HEK293 (cell line): ENCODE results near the gene KLK2.
A peak's percentile ranks its signal among the peaks of the same experiment; 100 is the strongest.

Experiments
- CTCF ChIA-PET: fragments of 350-600 bp; formaldehyde crosslinking; extraction: SDS; loops from one replicate; lab custom pipeline; 2021; ENCODE audit warnings: antibody characterized with exemption; lab: Yijun Ruan, JAX
- POLR2A ChIA-PET: fragments of 300-600 bp; formaldehyde crosslinking; extraction: SDS; loops from one replicate; lab custom pipeline; 2020; ENCODE audit warnings: antibody characterized with exemption, inconsistent platforms; lab: Yijun Ruan, JAX
- H3K27ac ChIP-seq: fragments of 200-500 bp; sonication (Bioruptor generic); 2 replicates; pipeline ENCODE4 v1.5.1; 2014; ENCODE audit warnings: low read depth, low read length, control low read depth, inconsistent platforms; ENCODE audit errors: extremely low read depth
- H3K36me3 ChIP-seq, 2 experiments: fragments of 200-500 bp in 1 of 2; sonication (Bioruptor generic) in 1 of 2; 1 replicate in 1 of 2; 2 replicates in 1 of 2; pipeline ENCODE4 v1.5.1; 2014 to 2017; ENCODE audit warnings: inconsistent platforms in 2 of 2, low read length in 2 of 2; ENCODE audit not compliant: control insufficient read depth in 2 of 2, insufficient read depth in 1 of 2
- H3K4me1 ChIP-seq: fragments of 200-500 bp; sonication (Bioruptor generic); 2 replicates; pipeline ENCODE4 v1.5.1; 2014; ENCODE audit warnings: mild to moderate bottlenecking, low read length, inconsistent platforms; ENCODE audit not compliant: control insufficient read depth, insufficient read depth
- H3K4me3 ChIP-seq: 2 replicates; pipeline ENCODE4 v1.5.1; 2011; ENCODE audit warnings: low read depth, mild to moderate bottlenecking, control low read depth, low read length, moderate library complexity
- H3K9me3 ChIP-seq: fragments of 200-500 bp; sonication (Bioruptor generic); 2 replicates; pipeline ENCODE4 v1.5.1; 2014; ENCODE audit warnings: low read depth, low read length, inconsistent platforms; ENCODE audit not compliant: control insufficient read depth, insufficient read depth
- CTCF ChIP-seq: fragments of 450-650 bp; formaldehyde crosslinking; IDR thresholded peaks from 2 replicates; pipeline ENCODE4 v1.5.1; 2016; ENCODE audit warnings: missing biosample characterization, missing genetic modification characterization
- FEZF1 ChIP-seq: fragments of 450-650 bp; formaldehyde crosslinking; IDR thresholded peaks from 2 replicates; pipeline ENCODE4 v1.5.1; 2016; ENCODE audit warnings: missing biosample characterization, missing genetic modification characterization
- GLIS2 ChIP-seq: fragments of 450-650 bp; formaldehyde crosslinking; IDR thresholded peaks from 2 replicates; pipeline ENCODE4 v1.5.1; 2016; ENCODE audit warnings: missing biosample characterization, missing genetic modification characterization
- HOXA7 ChIP-seq: sonication (generic); formaldehyde crosslinking; IDR thresholded peaks from 2 replicates; pipeline ENCODE4 v1.8.1; 2022; ENCODE audit warnings: missing genetic modification reagents, borderline replicate concordance
- OVOL3 ChIP-seq: fragments of 450-650 bp; formaldehyde crosslinking; IDR thresholded peaks from 2 replicates; pipeline ENCODE4 v1.5.1; 2016; ENCODE audit warnings: missing biosample characterization, missing genetic modification characterization
- ZBTB10 ChIP-seq: fragments of 450-650 bp; formaldehyde crosslinking; IDR thresholded peaks from 2 replicates; pipeline ENCODE4 v1.5.1; 2016; ENCODE audit warnings: missing biosample characterization, missing genetic modification characterization
- ZBTB17 ChIP-seq: fragments of 450-650 bp; formaldehyde crosslinking; IDR thresholded peaks from 2 replicates; pipeline ENCODE4 v1.5.1; 2016; ENCODE audit warnings: missing biosample characterization, missing genetic modification characterization
- ZFP69B ChIP-seq: fragments of 450-650 bp; formaldehyde crosslinking; IDR thresholded peaks from 2 replicates; pipeline ENCODE4 v1.5.1; 2016; ENCODE audit warnings: missing biosample characterization, missing genetic modification characterization
- ZNF350 ChIP-seq: fragments of 450-650 bp; formaldehyde crosslinking; IDR thresholded peaks from 2 replicates; pipeline ENCODE4 v1.5.0; 2017; ENCODE audit warnings: missing biosample characterization, mild to moderate bottlenecking, missing genetic modification characterization
- ZNF518A ChIP-seq: fragments of 450-650 bp; formaldehyde crosslinking; conservative IDR thresholded peaks from 2 replicates; pipeline ENCODE4 v1.5.1; 2016; ENCODE audit warnings: low read depth, missing biosample characterization, missing genetic modification characterization
- ZNF654 ChIP-seq: fragments of 450-650 bp; formaldehyde crosslinking; IDR thresholded peaks from 2 replicates; pipeline ENCODE4 v1.5.1; 2016; ENCODE audit warnings: low read depth, missing biosample characterization, missing genetic modification characterization
- ZNF660 ChIP-seq: fragments of 450-650 bp; IDR thresholded peaks from 2 replicates; pipeline ENCODE4 v1.5.1; 2018; ENCODE audit warnings: missing biosample characterization, mild to moderate bottlenecking, missing genetic modification characterization
- ZNF692 ChIP-seq: fragments of 450-650 bp; formaldehyde crosslinking; IDR thresholded peaks from 2 replicates; pipeline ENCODE4 v1.5.1; 2016; ENCODE audit warnings: missing biosample characterization, missing genetic modification characterization
- ZNF830 ChIP-seq: fragments of 450-650 bp; IDR thresholded peaks from 2 replicates; pipeline ENCODE4 v1.5.0; 2018; ENCODE audit warnings: missing biosample characterization, missing genetic modification characterization, low read depth, mild to moderate bottlenecking, moderate library complexity

KLK2 gene

GRCh38 chr19:50922317-50922853, 49.1 kb downstream of the KLK2 start:
- TF ChIP-seq OVOL3 (no peak), ZNF660 (tag by site-specific recombination) (peak; percentile 64; the same call in 1 of the 2 replicates), ZNF830 (tag by site-specific recombination) (no peak), ZNF518A (tag by site-specific recombination) (no peak), GLIS2 (tag by site-specific recombination) (no peak), ZNF692 (tag by site-specific recombination) (peak; percentile 98), HOXA7 (CRISPR knock-in tag) (no peak), FEZF1 (tag by site-specific recombination) (no peak), ZNF350 (tag by site-specific recombination) (no peak), ZNF654 (peak; percentile 84), CTCF (peak; percentile 84), ZBTB10 (tag by site-specific recombination) (no peak), ZBTB17 (tag by site-specific recombination) (peak; percentile 12; the same call in 1 of the 2 replicates), ZFP69B (tag by site-specific recombination) (peak; percentile 98)
- TF ChIP-seq, all 188 proteins: peak for 6
- Histone ChIP-seq H3K4me1 (peaks cover 3% of the 10 kb centered on the region), H3K27ac (no peak overlapping the region), H3K36me3 (no peaks in the 10 kb centered on the region), H3K9me3 (no peaks in the 10 kb centered on the region), H3K4me3 (no peak overlapping the region)
- CTCF ChIA-PET, result interaction anchor here (0.6 to 5.2 kb wide), 59 partner anchors 9 to 565 kb away, joined by 3 to 79 read pairs (median 5); partner anchors contain the start of genes ACP4, KLK1, KLK15 and KLK4
- POLR2A ChIA-PET, result interaction anchor here (0.5 to 1.8 kb wide), 4 partner anchors 38 to 198 kb away, joined by 3 to 31 read pairs (median 12); no protein-coding TSS in a partner anchor
